ENCODE results near the gene ARHGAP28.

ARHGAP28 gene

GRCh38 chr18:6741232-6741663 is 11.7 kb downstream of the ARHGAP28 start:
- DNase-seq (ENCODE audit: low read depth): peak; percentile 98
- TF ChIP-seq CTCF (IDR thresholded peaks at IDR 0.05; ENCODE audit: low read depth, low read length, missing control alignments): no peak
- H3K4me3 ChIP-seq (ENCODE audit: low read depth, low read length): no peak overlapping the region
- in situ Hi-C loops (cut with HindIII; ENCODE audit: low sequenced_read_pairs): no loop called here

GRCh38 chr18:6741786-6742185 is 12.3 kb downstream of the ARHGAP28 start:
- DNase-seq (ENCODE audit: low read depth): no peak
- no peak for TF ChIP-seq CTCF (IDR thresholded peaks at IDR 0.05; ENCODE audit: low read depth, low read length, missing control alignments)
- in situ Hi-C loops (cut with HindIII; ENCODE audit: low sequenced_read_pairs): no loop called here
- H3K4me3 ChIP-seq (ENCODE audit: low read depth, low read length): no peak overlapping the region

- H3K4me3 ChIP-seq (ENCODE audit: low read depth, low read length): no peak overlapping the region
- DNase-seq (ENCODE audit: low read depth): no peak
- in situ Hi-C loops (cut with HindIII; ENCODE audit: low sequenced_read_pairs): no loop called here
- no peak for TF ChIP-seq CTCF (IDR thresholded peaks at IDR 0.05; ENCODE audit: low read depth, low read length, missing control alignments)
Measured at GRCh38 chr18:6743999-6744398, 14.5 kb downstream of the ARHGAP28 start.

- no peak for DNase-seq (ENCODE audit: low read depth)
- in situ Hi-C loops (cut with HindIII; ENCODE audit: low sequenced_read_pairs): no loop called here
- no peak overlapping the region for H3K4me3 ChIP-seq (ENCODE audit: low read depth, low read length)
- no peak for TF ChIP-seq CTCF (IDR thresholded peaks at IDR 0.05; ENCODE audit: low read depth, low read length, missing control alignments)
Measured at GRCh38 chr18:6744816-6745455, 15.4 kb downstream of the ARHGAP28 start.

- in situ Hi-C loops (cut with HindIII; ENCODE audit: low sequenced_read_pairs): no loop called here
- no peak overlapping the region for H3K4me3 ChIP-seq (ENCODE audit: low read depth, low read length)
- no peak for TF ChIP-seq CTCF (IDR thresholded peaks at IDR 0.05; ENCODE audit: low read depth, low read length, missing control alignments)
- DNase-seq (ENCODE audit: low read depth): no peak
Measured at GRCh38 chr18:6745504-6746031, 16.1 kb downstream of the ARHGAP28 start.

- TF ChIP-seq CTCF (IDR thresholded peaks at IDR 0.05; ENCODE audit: low read depth, low read length, missing control alignments): no peak
- in situ Hi-C loops (cut with HindIII; ENCODE audit: low sequenced_read_pairs): no loop called here
- no peak for DNase-seq (ENCODE audit: low read depth)
- H3K4me3 ChIP-seq (ENCODE audit: low read depth, low read length): no peak overlapping the region
Measured at GRCh38 chr18:6746386-6746960, 17.0 kb downstream of the ARHGAP28 start.

All from astrocyte of the cerebellum (primary cell).